DMS53 treated with DMSO at 0.1 percent for 48 hours (cell line): ENCODE results near the gene SHLD2.
"Not testable (repeated sequence)": the region's sequence is repeated elsewhere in the genome, so short reads cannot be mapped to it uniquely, and the experiment has no call there.

Experiments used
- DNase-seq: peaks from one replicate; lab custom pipeline; 2025; ENCODE audit not compliant: unreplicated experiment; lab: John Stamatoyannopoulos, UW

SHLD2 gene

DNA sequence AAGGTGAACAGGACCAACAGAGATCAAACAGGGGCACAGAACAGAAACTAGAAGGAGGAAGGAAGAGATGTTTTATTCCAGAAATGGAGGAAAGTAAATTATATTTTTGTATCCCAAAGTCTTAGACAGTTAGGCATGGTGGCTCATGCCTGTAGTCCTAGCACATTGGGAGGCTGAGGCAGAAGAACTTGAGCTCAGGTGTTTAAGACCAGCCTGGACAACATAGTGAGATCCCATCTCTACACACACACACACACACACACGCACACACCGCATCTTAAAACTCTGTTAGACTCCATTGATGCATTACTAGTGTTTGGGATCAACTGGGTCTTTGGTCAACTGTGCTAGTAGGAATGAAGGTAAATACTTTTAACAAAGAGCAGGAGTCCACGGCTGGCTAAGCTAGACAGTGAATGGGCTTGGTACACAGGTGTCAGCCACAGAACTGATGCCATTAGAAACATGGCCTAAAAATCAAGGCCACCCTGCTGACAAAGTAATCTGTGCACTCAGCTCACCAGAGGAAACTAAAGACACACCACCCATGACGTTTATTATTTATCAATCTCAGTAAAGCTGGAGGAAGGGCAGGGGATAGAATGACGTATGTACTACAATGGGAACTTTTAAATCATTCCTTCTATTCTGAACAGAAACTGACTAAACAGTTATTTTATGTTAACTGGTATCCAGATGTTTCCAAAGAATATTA is 11.3 kb upstream of the SHLD2 start:
- DNase-seq: not testable (repeated sequence)

DNA sequence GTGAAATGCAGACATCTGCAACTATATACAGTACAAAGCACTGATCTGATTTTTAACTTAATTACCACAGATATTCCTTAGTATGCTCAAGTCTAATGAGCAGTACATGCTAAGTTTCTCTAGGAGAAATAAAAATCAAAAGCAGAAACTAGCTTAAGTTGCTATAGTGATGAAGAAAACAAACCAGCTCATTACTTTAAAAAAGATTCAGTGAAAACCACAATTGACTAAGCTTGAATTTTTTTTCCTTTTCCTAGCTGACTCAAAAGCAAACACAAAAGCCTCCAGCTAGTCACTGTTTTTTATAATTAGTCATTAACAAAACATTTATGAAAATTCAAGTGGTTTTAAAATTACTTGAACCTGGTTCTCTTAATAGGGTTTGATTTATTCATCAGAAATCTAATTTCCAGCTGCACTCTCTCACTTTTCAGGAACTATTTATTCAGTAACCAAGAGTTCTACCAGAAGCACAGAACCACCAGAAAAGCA is 10.7 kb upstream of the SHLD2 start:
- DNase-seq: not testable (repeated sequence)

DNA sequence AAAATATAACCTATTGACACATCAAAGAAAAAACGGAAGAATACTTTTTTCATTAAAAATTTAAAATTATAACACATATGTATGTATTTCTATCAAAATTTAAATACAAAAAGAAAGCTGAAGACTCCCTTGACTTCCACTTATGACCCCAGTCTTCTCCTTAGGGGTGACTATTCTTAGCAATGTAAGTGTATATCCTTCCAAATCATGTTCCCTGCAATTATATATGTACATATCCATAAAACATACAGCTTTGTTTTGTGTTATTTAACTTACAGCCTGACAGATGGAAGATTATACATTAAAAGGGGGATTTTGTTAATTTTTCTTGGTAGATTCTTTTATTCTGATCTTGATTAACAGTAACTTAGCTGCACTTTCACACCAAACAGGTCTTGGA is 9.5 kb upstream of the SHLD2 start:
- DNase-seq: no peak

DNA sequence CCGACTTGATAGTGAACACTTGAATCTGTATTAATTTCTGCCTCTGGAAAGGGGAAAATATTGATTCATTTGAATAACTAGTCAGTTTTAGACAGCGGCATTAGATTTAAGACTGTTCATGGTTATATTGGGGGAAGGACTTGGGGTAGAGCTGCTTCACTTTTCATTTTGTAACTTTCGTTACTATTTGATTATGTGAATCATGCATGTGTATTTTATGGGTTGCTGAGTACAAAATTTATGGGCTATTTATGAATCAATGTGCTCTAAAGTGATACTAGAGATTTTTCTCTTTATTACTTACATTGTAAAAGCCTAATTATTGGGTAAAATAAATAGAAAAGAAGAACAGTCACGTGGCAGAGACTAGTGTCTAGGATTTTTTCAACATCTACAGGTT is 5.3 kb upstream of the SHLD2 start:
- DNase-seq: no peak

DNA sequence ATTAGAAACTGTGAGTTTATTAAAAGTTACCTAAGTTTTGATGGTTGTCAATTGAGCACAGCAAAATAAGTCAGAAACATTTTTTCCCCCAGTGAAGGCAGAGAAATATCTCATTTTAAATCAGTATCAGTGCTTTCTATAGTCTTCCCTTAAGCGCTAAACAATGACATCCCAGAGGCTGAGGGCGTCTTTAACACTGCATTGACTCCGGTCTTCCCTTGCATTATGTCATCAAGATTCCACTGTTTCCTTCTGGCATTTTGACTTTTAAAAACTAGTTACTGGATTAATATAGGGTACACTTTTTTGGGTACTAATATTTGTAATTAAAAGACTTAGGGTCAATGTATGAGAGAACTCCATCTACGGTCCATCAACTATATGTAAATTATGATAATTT is 4.2 kb upstream of the SHLD2 start:
- no peak for DNase-seq

DNA sequence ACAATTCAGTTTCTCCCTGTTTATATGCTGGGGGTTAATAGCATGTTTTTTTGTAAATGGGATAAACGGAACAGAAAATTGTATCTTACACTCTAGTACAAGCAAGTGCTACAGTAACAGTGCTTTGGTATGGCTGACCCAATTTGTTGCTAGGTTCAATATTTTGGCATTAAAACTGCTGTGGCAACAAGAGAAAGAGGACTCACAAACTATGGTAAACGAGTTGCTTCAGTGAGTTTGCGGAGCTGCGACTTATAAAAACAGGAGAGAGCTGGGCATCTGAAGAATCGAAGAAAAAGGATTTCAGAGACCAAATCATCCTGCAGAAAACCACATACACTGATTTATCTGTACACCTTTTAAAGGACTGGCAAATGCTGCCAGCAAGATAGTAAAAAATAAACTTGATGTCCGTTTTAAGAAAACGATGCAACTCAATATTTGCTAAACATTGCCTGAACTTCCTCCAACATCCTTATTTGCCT is 2.6 kb upstream of the SHLD2 start:
- DNase-seq: no peak

DNA sequence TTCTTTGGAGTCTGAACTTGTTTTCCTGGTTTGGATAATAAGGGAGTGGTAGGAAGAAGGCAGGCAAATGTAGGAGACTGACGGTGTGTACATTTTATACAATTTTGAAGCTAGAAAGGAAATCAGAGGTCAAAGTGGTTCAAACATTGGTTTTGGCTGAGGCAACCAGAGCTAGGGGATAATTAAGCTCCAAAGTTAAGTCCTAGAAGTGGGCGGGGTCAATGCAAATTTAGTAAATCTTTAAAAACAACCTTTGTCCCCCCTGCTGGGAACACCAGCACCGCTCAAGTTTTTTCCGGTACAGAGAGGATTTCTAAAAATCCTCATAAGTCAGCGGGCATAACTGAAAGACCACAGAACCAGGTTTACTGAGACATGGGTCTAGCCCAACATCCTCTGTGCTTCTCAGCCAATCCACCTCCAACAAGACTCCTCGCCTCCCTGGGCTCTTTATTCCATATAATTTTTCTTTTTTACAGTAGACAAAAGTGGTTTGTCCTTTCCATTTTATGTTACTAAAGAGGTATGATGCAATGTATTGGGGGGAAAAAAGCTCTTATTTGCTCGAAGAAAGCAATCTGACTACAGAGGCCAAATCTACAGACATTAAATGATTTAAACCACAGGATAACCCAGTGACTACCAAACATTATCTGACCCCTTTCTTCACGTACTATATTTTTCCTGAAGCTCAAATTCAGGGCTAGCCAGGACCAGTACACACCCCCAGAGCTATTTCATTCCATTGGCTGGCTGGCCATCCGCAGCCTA is 2.0 kb upstream of the SHLD2 start:
- DNase-seq: peak; percentile 10

DNA sequence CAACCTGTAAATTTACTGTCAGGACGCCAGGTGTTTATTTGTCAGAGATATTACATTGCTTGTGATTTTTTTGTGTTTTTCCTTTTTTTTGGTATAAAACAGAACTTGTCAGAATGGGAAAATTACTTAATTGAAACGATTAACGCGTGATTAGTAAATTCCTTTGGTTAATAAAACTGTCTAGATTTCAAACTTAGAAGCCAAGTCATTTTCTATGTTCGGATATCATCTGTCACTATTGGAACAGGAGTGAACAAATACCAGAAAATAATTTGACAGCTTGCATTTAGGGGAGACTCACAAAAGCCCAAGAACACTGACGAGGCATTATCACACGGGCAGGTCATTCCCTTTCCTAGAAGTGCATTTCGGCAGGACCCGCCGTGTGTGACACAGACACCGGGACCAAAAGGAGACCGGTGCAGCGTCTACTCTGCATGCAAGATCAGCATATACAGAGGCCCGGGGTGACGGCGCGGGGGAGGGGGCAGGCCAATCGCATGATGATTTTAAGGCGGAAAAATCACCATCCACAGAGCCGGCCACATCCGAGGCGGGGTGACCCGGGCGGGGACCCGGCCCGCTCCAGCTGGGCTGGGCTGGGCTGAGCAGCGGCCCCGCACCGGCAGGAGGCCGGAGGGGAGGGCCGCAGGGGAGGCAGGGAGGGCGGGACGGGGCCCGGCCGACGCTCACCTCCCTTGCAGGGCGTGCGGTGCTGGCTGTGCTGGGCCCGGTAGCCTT is 1.2 kb upstream of the SHLD2 start:
- DNase-seq: peak; percentile 46

DNA sequence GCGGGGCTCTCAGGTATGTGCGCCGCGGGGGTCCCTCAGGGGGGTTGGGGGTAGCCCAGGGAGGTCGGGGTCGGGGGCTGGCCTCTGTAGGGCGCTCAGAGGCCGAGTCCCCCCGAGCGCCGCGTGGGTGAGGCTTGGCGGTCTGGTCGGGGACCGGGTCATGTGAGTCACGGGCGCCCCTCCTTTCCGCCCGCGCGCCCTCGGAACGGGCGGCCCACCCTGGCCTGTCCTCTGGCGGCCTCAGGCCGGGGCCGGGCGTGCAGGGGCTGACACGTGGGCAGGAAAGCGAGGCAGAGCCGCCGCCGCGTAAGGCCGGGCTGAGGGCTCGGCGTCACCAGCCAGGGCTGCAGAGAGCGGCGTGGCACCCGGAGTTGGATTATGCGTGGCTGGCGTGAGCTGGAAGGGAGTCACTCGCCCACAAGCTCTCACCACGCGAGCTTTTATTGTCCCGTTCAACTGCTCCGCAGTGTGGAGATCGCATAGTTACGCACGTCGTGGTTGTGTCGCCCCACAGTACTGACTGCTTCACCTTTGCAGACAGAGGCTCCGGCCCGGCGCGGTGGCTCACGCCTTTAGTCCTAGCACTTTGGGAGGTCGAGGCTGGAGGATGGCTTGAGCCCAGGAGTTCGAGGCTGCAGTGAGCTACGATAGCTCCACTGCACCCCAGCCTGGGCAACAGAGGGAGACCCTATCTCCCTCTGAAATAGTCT is 385 bp downstream of the SHLD2 start:
- DNase-seq: peak; percentile 61

DNA sequence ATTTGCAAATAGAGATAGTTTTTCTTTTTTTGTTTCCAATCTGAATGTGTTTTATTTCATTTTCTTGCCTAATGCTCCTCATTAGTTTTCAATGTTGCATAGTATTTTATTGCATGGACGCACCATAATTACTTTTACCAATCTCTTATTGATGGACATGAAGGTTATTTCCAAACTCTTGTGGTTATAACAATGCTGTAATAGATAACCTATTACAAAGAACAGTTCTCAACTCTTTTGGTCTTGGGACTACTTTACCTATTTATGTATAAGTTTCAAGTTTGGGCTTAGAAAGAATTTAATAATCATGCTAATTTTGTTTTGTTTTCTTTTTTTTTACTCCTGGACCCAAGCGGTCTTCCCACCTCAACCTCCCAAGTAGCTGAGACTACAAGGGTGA is 7.0 kb downstream of the SHLD2 start:
- no peak for DNase-seq

DNA sequence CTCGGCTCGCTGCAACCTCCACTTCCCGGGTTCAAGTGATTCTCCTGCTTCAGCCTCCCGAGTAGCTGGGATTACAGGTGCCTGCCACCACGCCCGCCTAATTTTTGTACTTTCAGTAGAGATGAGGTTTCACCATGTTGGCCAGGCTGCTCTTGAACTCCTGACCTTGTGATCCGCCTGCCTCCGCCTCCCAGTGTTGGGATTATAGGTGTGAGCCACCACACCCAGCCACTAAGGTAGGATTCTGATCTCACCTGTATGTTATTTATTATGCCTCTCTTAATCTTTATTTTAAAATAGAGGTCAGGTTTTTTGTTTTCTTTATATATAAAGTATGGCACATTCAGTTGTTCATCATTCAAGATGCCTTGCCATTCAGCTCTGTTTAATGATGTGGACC is 9.7 kb downstream of the SHLD2 start:
- DNase-seq: not testable (repeated sequence)

DNA sequence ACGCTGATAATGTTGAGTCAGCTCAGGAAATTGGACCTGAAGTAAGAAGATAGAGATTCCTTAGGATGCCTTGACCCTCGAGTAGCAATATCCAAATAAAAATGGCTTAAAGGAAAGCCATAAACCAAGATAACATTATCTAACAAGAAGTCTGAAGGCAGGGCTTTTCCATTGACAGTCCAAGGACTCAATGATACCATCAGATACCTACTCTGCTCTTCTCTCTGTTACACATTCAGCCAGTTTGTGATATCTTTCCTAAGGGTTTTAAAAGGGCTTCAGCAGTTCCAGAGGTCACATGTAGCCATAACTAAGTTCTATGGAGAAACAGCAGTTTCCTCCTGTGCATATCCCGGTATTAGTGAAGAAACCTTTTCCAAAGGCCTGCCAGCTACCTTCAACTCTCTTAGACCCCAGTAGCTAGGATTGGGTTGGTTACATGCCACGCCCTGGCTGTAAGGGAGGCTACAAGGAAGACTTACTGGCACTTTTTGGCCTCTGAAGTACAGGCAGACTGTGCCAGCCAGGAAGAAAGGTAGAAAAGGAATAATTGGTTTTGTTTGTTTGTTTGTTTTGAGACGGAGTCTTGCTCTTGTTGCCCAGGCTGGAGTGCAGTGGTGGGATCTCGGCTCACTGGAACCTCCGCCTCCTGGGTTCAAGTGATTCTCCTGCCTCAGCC is 10.6 kb downstream of the SHLD2 start:
- DNase-seq: no peak

DNA sequence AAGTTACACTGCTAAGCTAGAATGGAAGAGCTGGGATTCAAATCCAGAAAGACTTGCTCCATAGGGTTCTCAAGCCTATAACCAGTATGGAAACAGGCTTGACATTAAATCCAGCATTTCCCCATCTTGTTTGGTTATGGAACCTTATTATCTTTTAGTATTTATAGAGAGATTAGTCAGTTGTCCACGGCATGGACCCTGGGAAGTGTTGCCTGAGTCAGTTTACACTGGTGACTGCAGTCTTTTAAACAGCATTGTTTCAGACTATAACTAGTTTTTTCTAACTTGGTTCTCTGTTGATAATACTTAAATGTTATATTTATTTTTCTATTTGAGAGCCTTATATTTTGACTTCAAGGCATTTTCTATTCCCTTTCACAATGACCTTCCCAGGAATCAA is 23.1 kb downstream of the SHLD2 start:
- DNase-seq: not testable (repeated sequence)

DNA sequence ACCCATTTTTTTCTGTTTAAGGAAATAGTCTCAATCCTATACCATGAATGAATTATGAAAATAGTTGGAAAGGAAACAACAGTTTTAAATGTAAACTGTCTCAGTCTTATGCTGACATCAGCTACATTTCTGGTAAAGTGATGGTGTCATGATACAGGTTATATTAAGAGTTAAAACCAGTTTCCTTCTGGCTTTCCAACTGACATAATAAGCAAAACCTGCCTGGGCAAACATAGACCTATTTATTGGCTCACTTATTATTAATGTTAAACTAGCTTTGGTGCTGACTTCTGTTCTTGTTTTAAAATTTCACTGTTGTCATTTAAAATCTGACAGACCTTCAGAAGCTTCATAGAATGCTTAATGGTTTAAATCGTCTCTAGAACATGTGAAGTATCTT is 24.0 kb downstream of the SHLD2 start:
- not testable (repeated sequence) for DNase-seq

DNA sequence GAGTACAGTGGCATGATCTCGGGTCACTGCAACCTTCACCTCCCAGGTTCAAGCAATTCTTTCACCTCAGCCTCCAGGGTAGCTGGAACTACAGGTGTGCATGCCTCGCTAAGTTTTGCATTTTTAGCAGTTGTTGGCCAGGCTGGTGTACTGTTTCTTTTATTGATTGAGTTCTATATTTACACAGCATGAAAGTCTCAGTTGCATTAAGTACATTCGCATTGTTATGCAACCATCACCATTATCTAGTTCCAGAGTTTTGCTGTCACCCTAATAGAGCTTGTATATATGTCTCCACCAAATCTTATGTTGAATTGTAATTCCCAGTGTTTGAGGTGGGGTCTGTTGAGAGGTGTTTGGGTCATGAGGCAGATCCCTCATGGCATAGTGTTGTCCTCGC is 28.3 kb downstream of the SHLD2 start:
- not testable (repeated sequence) for DNase-seq

DNA sequence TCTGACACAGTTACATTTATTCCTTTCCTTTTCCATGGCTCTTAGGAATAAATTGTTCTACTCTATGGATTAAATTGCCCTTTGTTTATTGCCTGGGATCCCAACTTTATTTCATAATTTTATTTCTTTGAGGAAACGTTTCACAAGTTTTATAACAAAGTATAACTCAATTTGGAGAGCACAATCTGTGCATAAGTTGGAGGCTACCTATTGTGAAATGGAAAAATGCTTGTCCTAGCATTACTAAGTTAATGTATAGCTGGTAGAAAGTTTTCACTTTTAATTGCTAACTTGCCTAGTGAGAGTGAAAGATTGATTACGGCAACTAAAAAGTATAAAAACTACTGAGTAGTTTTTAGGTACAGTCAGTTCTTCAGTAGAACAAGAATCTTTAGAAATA is 32.0 kb downstream of the SHLD2 start:
- not testable (repeated sequence) for DNase-seq

DNA sequence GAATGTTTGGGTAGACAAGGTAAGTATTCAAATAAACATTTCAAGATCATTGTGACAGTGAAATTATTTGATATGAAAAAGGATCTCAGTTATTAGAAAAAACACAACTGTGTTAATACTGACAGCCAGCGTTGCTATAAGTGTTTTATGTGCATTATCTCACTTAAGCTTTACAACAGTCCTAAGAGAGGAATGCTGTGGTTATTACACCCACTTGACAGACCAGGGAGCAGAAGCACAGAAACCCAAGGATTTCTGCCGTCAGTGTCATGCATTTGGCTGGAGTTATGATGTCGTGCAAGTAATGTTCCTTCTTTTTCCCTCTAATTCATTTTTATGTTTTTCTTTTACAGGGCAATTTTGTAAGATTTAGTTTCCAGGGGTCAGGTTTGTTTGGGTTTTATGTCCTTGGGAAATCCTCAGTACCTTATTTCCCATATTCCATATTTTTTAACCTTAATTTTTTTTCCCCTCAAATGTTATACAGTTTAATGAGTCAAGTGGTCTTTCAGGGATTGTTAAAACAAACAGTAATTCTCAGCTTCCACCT is 32.7 kb downstream of the SHLD2 start:
- not testable (repeated sequence) for DNase-seq

DNA sequence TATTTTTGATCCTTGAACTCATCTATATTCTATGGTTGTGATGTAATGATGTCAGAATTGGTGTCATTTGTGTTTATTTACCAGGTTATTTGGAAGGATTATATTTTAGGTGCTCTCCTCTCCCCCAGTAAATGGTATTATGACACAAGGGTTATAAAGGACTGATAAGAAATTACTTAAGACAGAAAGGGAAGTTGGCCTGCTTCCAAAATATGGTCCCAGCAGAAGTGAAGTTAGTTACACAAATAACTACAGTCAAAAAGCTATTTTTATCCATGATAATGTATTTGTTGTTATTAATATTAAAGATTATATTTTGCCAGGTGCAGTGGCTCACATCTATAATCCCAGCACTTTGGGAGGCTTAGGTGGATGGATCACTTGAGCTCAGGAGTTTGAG is 37.2 kb downstream of the SHLD2 start:
- DNase-seq: not testable (repeated sequence)

DNA sequence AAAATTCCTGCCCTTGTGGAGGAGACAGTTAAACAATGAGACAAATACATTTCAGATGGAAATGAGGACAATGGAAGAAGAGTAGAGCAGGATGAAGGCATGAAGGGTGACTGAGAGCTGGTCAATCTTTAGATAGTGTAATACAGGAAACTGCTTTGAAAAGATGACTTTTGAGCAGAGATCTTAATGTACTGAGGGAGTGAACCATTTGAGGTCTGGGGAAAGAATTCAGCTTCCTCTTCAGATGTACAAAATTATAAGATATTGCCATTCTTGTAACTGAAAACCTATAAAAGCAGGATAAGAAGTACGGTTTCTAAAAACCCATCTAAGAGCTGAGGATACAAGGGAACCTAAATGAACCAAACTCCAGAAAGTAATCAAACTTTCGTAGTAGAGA is 38.9 kb downstream of the SHLD2 start:
- not testable (repeated sequence) for DNase-seq

DNA sequence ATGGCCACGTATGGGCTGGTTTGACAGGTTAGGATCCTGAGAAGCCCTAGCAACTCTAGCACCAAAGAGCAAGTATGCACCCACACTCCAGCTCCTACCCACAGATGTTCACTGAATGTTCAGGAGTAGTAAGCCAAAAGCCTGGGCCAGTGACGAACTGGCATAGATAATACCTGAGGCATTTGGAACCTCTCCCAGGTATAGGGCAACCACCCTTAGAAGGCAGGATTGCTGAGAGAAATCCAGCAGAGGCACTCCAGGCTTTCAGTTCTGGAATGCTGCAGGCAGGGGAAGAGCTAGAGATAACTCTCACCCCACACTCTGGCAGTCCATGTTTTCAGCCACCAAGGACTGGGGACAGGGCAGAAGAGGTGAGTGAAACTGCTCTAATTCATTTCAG is 39.4 kb downstream of the SHLD2 start:
- not testable (repeated sequence) for DNase-seq
